ENCODE measurements around the gene BDH1.

The BDH1 gene

DNA sequence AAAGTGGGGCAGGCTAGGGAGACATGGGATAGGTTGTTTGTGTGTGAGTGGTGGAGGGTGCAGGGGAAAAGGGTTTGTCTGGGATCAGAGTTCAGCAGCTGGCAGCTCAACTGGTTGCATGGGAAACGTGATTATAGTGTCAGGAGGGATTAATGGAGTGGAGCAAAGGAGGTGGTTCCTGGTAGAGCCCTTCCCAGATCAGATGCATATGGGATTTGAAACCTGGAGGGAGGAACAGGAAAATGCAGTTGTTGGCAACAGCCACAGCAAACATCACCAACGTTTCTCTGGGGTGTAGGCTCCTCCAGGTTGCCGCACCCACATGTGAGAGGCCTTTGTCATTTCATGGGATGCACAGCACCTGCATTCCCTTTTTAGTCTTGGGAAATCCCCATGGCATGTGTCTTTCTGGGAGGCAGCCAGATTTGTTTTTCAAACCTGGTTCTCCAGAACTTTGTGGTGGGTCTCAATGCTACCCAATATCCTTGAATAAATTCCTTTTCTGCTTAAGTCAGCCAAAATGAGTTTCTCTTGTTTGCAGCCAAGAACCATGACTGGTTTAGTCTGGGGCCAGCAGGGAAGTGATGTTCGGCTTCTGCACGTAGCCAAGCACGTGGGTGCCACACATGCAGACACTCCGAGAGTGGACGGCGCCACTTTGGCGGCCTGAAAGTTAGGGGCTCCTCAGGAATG is 61.3 kb downstream of the BDH1 start:
- DNase-seq (ENCODE audit: extremely low read depth, insufficient read length) = no peak
- TF ChIP-seq, protein P1, sequence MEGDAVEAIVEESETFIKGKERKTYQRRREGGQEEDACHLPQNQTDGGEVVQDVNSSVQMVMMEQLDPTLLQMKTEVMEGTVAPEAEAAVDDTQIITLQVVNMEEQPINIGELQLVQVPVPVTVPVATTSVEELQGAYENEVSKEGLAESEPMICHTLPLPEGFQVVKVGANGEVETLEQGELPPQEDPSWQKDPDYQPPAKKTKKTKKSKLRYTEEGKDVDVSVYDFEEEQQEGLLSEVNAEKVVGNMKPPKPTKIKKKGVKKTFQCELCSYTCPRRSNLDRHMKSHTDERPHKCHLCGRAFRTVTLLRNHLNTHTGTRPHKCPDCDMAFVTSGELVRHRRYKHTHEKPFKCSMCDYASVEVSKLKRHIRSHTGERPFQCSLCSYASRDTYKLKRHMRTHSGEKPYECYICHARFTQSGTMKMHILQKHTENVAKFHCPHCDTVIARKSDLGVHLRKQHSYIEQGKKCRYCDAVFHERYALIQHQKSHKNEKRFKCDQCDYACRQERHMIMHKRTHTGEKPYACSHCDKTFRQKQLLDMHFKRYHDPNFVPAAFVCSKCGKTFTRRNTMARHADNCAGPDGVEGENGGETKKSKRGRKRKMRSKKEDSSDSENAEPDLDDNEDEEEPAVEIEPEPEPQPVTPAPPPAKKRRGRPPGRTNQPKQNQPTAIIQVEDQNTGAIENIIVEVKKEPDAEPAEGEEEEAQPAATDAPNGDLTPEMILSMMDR (IDR thresholded peaks at IDR 0.05; ENCODE audit: insufficient read depth, low read length, poor library complexity, severe bottlenecking) = no peak
- no peak overlapping the region for H3K4me3 ChIP-seq (replicated peaks; ENCODE audit: low read depth, low read length)
- H3K36me3 ChIP-seq (ENCODE audit: control insufficient read depth, insufficient read depth, low read length) = no peaks in the 10 kb centered on the region
- H3K27me3 ChIP-seq (replicated peaks; ENCODE audit: control insufficient read depth, insufficient read depth, low read length) = no peaks in the 10 kb centered on the region

DNA sequence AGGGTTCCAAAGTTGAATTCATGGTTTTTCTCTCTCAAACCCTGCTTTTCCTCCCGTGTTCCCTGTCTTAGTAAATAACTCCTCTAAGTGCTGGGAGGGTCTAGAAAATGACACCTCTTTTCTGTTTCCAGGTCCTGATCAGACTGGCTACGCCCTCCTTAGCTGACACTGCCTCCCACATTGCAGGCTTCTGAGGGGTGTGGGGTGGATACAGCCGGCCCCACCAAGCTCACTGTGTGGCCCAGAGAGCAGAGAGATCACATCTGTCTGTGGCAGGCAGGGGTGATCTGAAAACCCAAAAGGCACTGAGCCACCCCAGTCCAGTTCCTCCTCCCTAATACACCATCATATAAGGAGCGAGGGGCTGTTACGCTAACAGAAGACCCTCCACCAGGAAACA is 62.7 kb downstream of the BDH1 start:
- no peak for DNase-seq (ENCODE audit: extremely low read depth, insufficient read length)
- Histone ChIP-seq H3K27me3 (replicated peaks; ENCODE audit: control insufficient read depth, insufficient read depth, low read length) (no peaks in the 10 kb centered on the region), H3K36me3 (ENCODE audit: control insufficient read depth, insufficient read depth, low read length) (no peaks in the 10 kb centered on the region), H3K4me3 (replicated peaks; ENCODE audit: low read depth, low read length) (no peak overlapping the region)
- TF ChIP-seq, protein P1 (IDR thresholded peaks at IDR 0.05; ENCODE audit: insufficient read depth, low read length, poor library complexity, severe bottlenecking) = no peak

DNA sequence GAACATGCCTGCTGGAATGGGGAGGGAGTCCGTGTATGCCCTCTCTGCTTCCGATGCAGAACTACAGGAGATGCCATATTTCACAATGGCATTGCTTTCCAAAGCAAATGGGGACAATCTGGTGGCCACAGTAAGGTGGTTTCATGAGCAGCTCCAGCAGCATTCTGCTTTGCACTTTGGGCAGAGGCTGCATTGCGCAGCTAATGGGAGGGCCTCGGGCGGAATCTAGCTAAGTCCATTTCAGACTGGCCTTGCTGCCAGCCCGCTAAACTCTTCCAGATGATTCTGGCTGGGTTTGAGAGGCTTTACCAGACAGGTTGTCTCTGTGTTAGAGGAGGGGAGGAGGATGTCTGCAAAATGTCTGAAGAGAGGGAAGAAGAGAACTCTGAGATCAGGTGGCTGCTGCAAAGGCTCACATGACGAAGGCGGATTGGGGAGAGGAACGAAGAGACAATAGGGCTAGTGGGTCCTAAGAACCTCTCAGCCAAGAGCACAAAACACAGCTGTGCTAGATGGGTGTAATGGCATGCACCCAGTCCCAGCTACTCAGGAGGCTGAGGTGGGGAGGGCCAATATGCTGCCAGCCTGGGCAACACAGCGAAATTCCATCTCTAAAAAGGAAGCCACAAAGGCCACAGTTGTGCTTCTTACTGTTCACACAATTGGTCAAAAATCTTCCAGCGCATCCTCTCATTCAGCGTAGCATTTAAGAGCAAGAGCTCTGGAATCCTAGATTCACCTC is 63.7 kb downstream of the BDH1 start:
- TF ChIP-seq, protein P1 (IDR thresholded peaks at IDR 0.05; ENCODE audit: insufficient read depth, low read length, poor library complexity, severe bottlenecking) = no peak
- Histone ChIP-seq H3K36me3 (ENCODE audit: control insufficient read depth, insufficient read depth, low read length) (no peaks in the 10 kb centered on the region), H3K4me3 (replicated peaks; ENCODE audit: low read depth, low read length) (no peak overlapping the region), H3K27me3 (replicated peaks; ENCODE audit: control insufficient read depth, insufficient read depth, low read length) (no peaks in the 10 kb centered on the region)
- DNase-seq (ENCODE audit: extremely low read depth, insufficient read length) = no peak

DNA sequence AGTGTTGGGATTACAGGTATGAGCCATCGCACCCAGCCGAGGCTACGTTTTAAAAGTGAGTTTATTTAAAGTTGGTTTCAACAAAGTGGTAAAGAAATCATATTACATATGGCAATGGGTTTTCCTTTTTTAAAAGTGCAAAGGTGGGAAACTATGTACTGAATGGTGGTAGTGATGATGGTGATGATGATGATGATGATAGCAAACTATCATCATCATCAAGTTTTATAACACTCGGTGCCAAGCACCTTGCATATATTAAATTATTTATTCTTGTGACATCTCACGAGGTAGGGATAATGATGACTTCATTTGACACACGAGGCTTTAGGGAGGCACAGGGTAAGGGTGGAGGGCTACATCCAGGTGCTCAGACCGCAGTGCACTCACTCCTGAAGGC is 64.3 kb downstream of the BDH1 start:
- Histone ChIP-seq H3K36me3 (ENCODE audit: control insufficient read depth, insufficient read depth, low read length) (no peaks in the 10 kb centered on the region), H3K4me3 (replicated peaks; ENCODE audit: low read depth, low read length) (no peak overlapping the region), H3K27me3 (replicated peaks; ENCODE audit: control insufficient read depth, insufficient read depth, low read length) (no peaks in the 10 kb centered on the region)
- DNase-seq (ENCODE audit: extremely low read depth, insufficient read length) = no peak
- TF ChIP-seq, protein P1 (IDR thresholded peaks at IDR 0.05; ENCODE audit: insufficient read depth, low read length, poor library complexity, severe bottlenecking) = no peak

DNA sequence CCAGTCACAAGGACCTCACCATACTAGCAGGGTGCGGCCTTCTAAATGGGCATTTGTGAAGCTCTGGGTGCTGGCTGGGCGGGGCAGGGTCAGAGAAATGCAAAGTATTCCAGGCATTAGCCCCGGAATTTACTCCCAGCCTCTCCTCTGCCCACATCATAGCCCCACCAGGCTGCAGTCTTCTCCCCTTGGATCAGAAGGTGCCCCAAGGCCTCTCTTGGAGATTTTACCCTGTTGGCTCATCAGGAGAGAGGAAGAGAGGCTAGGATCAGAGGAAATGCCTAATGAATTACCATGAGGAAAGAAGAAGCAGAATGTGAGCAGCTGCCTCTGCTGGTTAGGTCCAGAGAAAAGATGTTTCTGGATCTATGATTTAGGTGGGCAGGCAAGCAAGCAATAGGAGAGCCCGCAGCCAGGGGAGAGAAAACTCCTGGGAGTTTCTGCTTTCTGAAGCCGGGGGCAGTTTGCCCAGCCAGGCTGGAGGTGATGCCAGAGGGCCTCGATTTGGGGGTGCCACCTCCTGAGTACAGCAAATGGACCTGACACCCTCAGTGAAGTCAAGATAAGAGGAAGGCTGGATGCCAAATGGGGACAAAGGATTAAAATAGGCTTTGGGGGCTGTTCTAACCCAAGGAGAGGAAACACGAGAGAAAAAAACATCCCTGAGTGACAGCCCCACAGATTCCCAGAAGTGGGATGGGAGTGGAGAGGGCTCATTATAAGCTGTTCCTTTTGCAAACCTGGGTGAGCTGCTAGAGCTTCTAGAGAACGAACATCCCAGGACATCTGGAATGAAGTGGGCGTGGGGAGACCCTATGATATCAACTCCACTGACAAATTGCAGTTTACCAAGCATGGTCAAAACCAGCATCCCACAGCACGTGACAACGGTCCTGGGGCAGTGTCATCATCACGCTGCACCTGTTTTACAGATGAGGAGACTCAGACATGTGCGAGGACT is 65.4 kb downstream of the BDH1 start:
- no peak for DNase-seq (ENCODE audit: extremely low read depth, insufficient read length)
- Histone ChIP-seq H3K4me3 (replicated peaks; ENCODE audit: low read depth, low read length) (no peak overlapping the region), H3K27me3 (replicated peaks; ENCODE audit: control insufficient read depth, insufficient read depth, low read length) (no peaks in the 10 kb centered on the region), H3K36me3 (ENCODE audit: control insufficient read depth, insufficient read depth, low read length) (no peaks in the 10 kb centered on the region)
- TF ChIP-seq, protein P1 (IDR thresholded peaks at IDR 0.05; ENCODE audit: insufficient read depth, low read length, poor library complexity, severe bottlenecking) = no peak

All from GM06990 (cell line).